Measurements from ENCODE around the gene MSH5.

Gene MSH5

GRCh38 chr6:31760790-31761189, 21.0 kb downstream of the MSH5 start:
- no peak for DNase-seq (ENCODE audit: low spot score)

- no peak for DNase-seq (ENCODE audit: low spot score)
These were observed 21.5 kb downstream of the MSH5 start for GRCh38 chr6:31761343-31761742.

GRCh38 chr6:31762356-31762755, 22.6 kb downstream of the MSH5 start, which contains the start of gene SAPCD1:
Gene SAPCD1 (plus strand): TSS chr6:31762656. CDS start chr6:31763055, 399 bp downstream.
- no peak for DNase-seq (ENCODE audit: low spot score)

GRCh38 chr6:31762878-31763618, 23.2 kb downstream of the MSH5 start:
- DNase-seq (ENCODE audit: low spot score): no peak

GRCh38 chr6:31763619-31763940, 23.8 kb downstream of the MSH5 start:
- DNase-seq (ENCODE audit: low spot score): no peak

GRCh38 chr6:31764198-31764597, 24.4 kb downstream of the MSH5 start:
- DNase-seq (ENCODE audit: low spot score): no peak

GRCh38 chr6:31765559-31765909, 25.7 kb downstream of the MSH5 start:
- no peak for DNase-seq (ENCODE audit: low spot score)

- DNase-seq (ENCODE audit: low spot score): no peak
These were observed 26.3 kb downstream of the MSH5 start for GRCh38 chr6:31765910-31766794.

GRCh38 chr6:31767096-31767645, 27.4 kb downstream of the MSH5 start:
- no peak for DNase-seq (ENCODE audit: low spot score)

GRCh38 chr6:31768363-31769257, 28.8 kb downstream of the MSH5 start:
- no peak for DNase-seq (ENCODE audit: low spot score)

GRCh38 chr6:31769684-31770371, 30.0 kb downstream of the MSH5 start:
- DNase-seq (ENCODE audit: low spot score): no peak

GRCh38 chr6:31770860-31771259, 31.1 kb downstream of the MSH5 start:
- no peak for DNase-seq (ENCODE audit: low spot score)

GRCh38 chr6:31771992-31772358, 32.2 kb downstream of the MSH5 start:
- no peak for DNase-seq (ENCODE audit: low spot score)

GRCh38 chr6:31775184-31775583, 35.4 kb downstream of the MSH5 start:
- no peak for DNase-seq (ENCODE audit: low spot score)

GRCh38 chr6:31775633-31776484, 36.1 kb downstream of the MSH5 start:
- no peak for DNase-seq (ENCODE audit: low spot score)

GRCh38 chr6:31776485-31776988, 36.7 kb downstream of the MSH5 start:
- no peak for DNase-seq (ENCODE audit: low spot score)

- peak; percentile 43 for DNase-seq (ENCODE audit: low spot score)
These were observed 37.3 kb downstream of the MSH5 start, which contains the start of gene VWA7 for GRCh38 chr6:31776989-31777666. Gene VWA7 (minus strand): TSS chr6:31777328. CDS start chr6:31776779, 549 bp downstream.

- no peak for DNase-seq (ENCODE audit: low spot score)
These were observed 37.9 kb downstream of the MSH5 start for GRCh38 chr6:31777667-31778050.

- no peak for DNase-seq (ENCODE audit: low spot score)
These were observed 38.4 kb downstream of the MSH5 start for GRCh38 chr6:31778193-31778592.

All from putamen (tissue), 1 donor.